Fibroblast of mammary gland (primary cell): ENCODE measurements around the gene LHX4.

Experiments used
- DNase-seq: peaks from one replicate; pipeline ENCODE4 v3.0.0-alpha.2; 2010; ENCODE audit warnings: low read depth
- H3K4me3 ChIP-seq: 2 replicates; pipeline ENCODE4 v1.5.1; 2011; ENCODE audit warnings: low read depth, mild to moderate bottlenecking, low read length, moderate library complexity; ENCODE audit not compliant: control insufficient read depth
- TF ChIP-seq, protein P1 (sequence below): conservative IDR thresholded peaks from 2 replicates; pipeline ENCODE4 v1.5.1; 2011; ENCODE audit warnings: low read depth, low read length, inconsistent platforms; ENCODE audit not compliant: control insufficient read depth, insufficient read depth

LHX4 gene

DNA sequence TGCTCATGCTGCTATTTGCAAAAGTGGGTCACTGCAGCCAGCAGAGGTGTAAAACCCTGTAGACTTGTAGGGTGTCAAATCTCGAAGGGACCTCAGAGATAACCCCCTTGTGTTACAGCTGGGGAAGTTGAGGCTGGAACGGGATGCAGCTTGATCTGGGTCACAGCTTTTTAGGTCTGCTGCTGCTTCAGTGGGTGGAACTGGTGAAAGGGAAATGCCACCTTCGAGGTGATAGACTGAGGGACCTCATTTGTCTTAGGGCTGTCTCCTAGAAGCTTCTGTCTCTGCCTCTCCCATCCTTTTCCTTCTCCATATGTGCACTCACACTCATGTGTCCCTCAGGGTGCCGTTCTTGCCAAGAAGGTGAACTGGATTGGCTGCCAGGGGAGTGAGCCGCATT is 40.0 kb upstream of the LHX4 start:
- DNase-seq: no peak
- no peak overlapping the region for H3K4me3 ChIP-seq
- TF ChIP-seq, protein P1, sequence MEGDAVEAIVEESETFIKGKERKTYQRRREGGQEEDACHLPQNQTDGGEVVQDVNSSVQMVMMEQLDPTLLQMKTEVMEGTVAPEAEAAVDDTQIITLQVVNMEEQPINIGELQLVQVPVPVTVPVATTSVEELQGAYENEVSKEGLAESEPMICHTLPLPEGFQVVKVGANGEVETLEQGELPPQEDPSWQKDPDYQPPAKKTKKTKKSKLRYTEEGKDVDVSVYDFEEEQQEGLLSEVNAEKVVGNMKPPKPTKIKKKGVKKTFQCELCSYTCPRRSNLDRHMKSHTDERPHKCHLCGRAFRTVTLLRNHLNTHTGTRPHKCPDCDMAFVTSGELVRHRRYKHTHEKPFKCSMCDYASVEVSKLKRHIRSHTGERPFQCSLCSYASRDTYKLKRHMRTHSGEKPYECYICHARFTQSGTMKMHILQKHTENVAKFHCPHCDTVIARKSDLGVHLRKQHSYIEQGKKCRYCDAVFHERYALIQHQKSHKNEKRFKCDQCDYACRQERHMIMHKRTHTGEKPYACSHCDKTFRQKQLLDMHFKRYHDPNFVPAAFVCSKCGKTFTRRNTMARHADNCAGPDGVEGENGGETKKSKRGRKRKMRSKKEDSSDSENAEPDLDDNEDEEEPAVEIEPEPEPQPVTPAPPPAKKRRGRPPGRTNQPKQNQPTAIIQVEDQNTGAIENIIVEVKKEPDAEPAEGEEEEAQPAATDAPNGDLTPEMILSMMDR: no peak

DNA sequence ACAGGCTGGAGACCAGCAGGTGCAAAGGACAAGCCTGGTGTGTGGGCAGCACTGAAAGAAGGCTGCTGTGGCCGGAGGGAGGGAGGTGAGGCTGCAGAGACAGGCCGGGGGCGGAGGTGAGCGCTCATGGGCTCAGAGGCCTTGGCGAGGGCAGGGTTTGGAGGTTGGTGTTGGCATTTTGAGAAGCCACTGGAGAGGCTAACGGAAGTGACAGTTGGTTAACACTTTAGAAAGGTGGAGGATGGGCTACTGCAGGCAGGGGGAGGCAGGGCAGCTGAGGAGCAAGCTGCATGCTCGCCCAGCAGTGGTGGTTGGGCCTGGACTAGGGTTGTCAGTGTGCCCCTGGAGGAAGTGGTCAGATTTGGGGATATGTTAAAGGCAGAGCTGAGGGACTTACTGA is 37.9 kb upstream of the LHX4 start:
- DNase-seq: no peak
- no peak overlapping the region for H3K4me3 ChIP-seq
- TF ChIP-seq, protein P1: no peak

DNA sequence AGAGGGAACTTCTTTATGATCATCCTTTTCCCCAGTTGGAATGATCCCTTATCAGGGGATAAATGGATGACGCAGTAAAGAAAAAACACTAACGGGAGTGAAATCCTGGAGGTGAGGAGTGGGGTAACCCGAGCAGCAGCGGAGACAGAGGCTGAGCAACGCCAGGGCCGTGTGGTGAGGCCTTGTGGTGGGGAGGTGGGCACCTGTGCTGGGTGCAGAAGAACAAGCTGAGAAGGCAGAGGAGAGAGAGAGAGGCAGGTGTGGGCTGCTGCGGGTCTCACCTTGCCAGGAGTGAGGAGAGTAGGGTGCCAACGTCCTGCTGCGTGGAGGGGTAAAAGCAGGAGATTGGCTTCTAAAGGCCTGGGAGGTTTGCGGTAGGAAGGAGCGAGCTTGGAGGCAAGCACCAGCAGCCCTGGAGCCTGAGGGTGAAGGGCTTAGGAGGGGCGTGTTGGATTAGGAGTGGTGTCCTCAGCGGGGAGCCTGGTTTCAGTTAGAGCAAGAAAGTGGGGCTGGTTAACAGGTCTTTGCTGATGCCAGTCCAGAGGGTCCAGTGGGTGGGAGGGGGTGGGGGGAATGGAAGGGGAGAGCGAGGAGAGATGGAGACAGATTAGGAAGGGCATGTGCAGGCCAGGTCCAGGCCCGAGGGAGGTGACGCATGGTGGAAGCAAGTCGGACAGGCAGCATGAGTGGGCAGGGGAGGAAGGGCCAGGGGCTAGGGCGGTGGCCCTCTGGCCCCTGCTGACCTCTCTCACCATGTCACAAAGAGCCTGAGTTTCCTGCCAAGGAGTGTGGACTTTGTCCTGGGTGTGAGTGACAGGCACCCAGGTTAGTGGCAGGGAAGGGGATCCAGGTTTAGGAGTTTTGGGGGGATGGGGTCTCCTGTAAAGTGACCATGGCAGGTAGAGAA is 36.7 kb upstream of the LHX4 start:
- H3K4me3 ChIP-seq: no peak overlapping the region
- TF ChIP-seq, protein P1: no peak
- no peak for DNase-seq

DNA sequence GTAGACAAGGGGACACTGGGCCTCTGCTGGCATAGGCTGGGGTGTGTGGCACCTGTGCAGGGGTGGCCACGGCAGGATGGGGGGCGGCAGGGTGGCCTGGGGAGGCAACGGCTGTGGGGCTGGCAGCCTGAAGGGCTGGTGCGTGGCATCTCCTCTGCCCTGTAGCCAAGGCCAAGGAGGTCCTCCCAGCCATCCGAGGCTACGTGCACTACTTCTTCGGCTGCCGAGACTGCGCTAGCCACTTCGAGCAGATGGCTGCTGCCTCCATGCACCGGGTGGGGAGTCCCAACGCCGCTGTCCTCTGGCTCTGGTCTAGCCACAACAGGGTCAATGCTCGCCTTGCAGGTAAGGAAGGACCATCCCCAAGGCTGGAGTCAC is 36.0 kb upstream of the LHX4 start:
- DNase-seq: no peak
- TF ChIP-seq, protein P1: no peak
- no peak overlapping the region for H3K4me3 ChIP-seq

DNA sequence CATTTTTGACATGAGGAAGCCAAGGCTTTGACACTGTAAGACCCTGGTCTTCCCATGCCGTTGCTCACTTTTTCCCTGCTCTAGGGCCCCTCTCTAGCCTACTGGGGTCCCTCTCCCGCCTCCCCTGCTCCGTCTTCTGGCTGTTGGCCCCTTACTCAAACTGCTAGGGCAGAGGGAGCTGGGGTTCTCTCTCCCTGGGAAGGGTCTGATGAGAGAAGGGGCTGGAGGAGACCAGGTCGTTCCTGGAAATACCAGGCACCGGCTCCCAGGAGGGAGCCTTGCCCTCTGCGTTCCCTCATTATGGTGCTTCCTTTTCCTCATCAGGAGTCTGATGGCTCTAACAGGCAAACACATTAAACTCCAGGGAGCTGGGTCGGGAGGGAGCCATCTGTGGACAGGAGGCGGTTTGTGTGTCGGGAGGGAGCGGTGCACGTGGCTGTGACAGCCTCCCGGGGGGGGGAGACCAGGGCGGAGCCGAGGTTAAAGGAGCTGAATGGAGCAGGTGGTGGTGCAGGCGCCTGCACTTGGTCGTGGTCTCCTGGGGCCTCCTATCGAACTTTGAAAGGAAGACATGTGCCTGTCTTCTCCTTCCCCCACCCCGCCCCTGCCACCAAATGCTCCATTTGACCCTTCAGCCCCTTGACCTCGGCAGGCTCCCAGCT is 35.4 kb upstream of the LHX4 start:
- TF ChIP-seq, protein P1: no peak
- H3K4me3 ChIP-seq: no peak overlapping the region
- no peak for DNase-seq

DNA sequence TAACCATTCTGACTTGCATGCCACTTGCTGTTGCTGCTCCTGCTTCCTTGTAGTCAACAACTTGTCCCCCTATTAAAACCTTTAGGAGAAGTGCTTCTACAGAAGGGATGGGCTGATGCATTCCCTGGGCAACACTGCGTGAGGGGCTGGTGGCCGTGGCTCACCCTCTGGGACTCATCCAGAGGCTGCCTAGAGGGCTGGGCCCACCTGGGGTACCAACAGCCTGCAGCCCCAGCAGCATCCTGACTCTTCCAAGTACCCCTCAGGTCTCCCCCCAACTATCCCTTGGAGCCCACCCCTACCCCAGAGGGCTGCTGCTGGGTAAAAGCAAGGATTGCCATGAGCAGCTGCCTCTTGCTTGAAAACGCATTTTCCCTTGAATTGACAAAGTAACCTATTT is 34.7 kb upstream of the LHX4 start:
- DNase-seq: no peak
- TF ChIP-seq, protein P1: no peak

More for the DNA sequence above, 34.7 kb upstream of the LHX4 start:
- H3K4me3 ChIP-seq: no peak overlapping the region
